HCT116 (cell line): Measurements from ENCODE around the gene C16orf90.

Experiments used
- CEBPB ChIP-seq: IDR thresholded peaks from 2 replicates; pipeline ENCODE4 v1.6.1; 2012; ENCODE audit warnings: low read depth
- CTCF ChIP-seq, 3 experiments: fragments of 200-600 bp in 1 of 3; sonication (generic) in 1 of 3; IDR thresholded peaks in 2 of 3; conservative IDR thresholded peaks in 1 of 3; 2 replicates each; pipeline ENCODE4 v1.5.1; 2012 to 2017; ENCODE audit warnings: low read depth in 2 of 3, low read length in 2 of 3, antibody characterized with exemption in 1 of 3, borderline replicate concordance in 1 of 3, control low read depth in 1 of 3, mild to moderate bottlenecking in 1 of 3, mixed read lengths in 1 of 3, mixed run types in 1 of 3, moderate library complexity in 1 of 3; ENCODE audit not compliant: insufficient read depth in 1 of 3
- EZH2 ChIP-seq: fragments of 200-600 bp; sonication (generic); IDR thresholded peaks from 2 replicates; pipeline ENCODE4 v1.6.1; 2017; ENCODE audit warnings: antibody characterized with exemption, mixed run types
- FOSL1 ChIP-seq: IDR thresholded peaks from 2 replicates; pipeline ENCODE4 v1.6.1; 2012; ENCODE audit warnings: low read depth
- JUND ChIP-seq: IDR thresholded peaks from 2 replicates; pipeline ENCODE4 v1.6.1; 2012
- POLR2A ChIP-seq: IDR thresholded peaks from 2 replicates; pipeline ENCODE4 v1.7.0; 2011; ENCODE audit warnings: borderline replicate concordance; ENCODE audit not compliant: insufficient read depth, insufficient read length; ENCODE audit errors: extremely low read depth
- POLR2AphosphoS5 ChIP-seq: IDR thresholded peaks from 2 replicates; pipeline ENCODE4 v1.6.1; 2011; ENCODE audit warnings: mild to moderate bottlenecking, low read depth, low read length, moderate library complexity
- REST ChIP-seq: IDR thresholded peaks from 2 replicates; pipeline ENCODE4 v1.6.1; 2012; ENCODE audit warnings: low read depth
- SIN3A ChIP-seq: IDR thresholded peaks from 2 replicates; pipeline ENCODE4 v1.6.1; 2012; ENCODE audit warnings: low read depth
- SP1 ChIP-seq: IDR thresholded peaks from 2 replicates; pipeline ENCODE4 v1.6.1; 2012; ENCODE audit warnings: low read depth
- TCF7L2 ChIP-seq: IDR thresholded peaks from 2 replicates; pipeline ENCODE4 v1.7.0; 2011; ENCODE audit warnings: borderline replicate concordance, inconsistent platforms; ENCODE audit not compliant: insufficient read depth, insufficient read length; ENCODE audit errors: extremely low read depth
- YY1 ChIP-seq: IDR thresholded peaks from 2 replicates; pipeline ENCODE4 v1.6.1; 2011; ENCODE audit warnings: low read length, low read depth, moderate library complexity, mild to moderate bottlenecking; ENCODE audit not compliant: insufficient replicate concordance; ENCODE audit errors: extremely low read depth
- ZFX ChIP-seq: fragments of 450-650 bp; IDR thresholded peaks from 2 replicates; pipeline ENCODE4 v1.6.1; 2017
- ZNF274 ChIP-seq: fragments of 200-500 bp; sonication (Bioruptor generic); IDR thresholded peaks from 2 replicates; pipeline ENCODE4 v1.6.1; 2014; ENCODE audit warnings: mild to moderate bottlenecking, low read depth, low read length, inconsistent platforms

- TF ChIP-seq POLR2A: no peak
- no peak for TF ChIP-seq CTCF (IDR thresholded peaks at IDR 0.05 in 2 of 3, conservative IDR thresholded peaks at IDR 0.05 in 1 of 3; ENCODE audit: borderline replicate concordance in 1 of 3, insufficient read depth in 1 of 3, low read depth in 2 of 3, low read length in 2 of 3)
- no peak for TF ChIP-seq EZH2
- TF ChIP-seq JUND: no peak
- no peak for TF ChIP-seq REST
- no peak for TF ChIP-seq FOSL1
- TF ChIP-seq POLR2AphosphoS5: no peak
- TF ChIP-seq ZNF274: no peak
- TF ChIP-seq SP1: no peak
- TF ChIP-seq TCF7L2: no peak
- no peak for TF ChIP-seq SIN3A
- TF ChIP-seq CEBPB: no peak
- TF ChIP-seq YY1: no peak
- no peak for TF ChIP-seq ZFX
Measured at GRCh38 chr16:3478242-3478925, 16.9 kb downstream of the C16orf90 start.
